Vagina (tissue), 2 donors: ENCODE results near the gene CDX1.

Experiments used
- CTCF ChIP-seq, 3 experiments: fragments of 450-650 bp in 2 of 3; fragments of 200-600 bp in 1 of 3; sonication (generic) in 1 of 3; IDR thresholded peaks; one replicate each; pipeline ENCODE4 v1.5.1; 2017 to 2019; ENCODE audit warnings: antibody characterized with exemption in 3 of 3, mild to moderate bottlenecking in 2 of 3, moderate library complexity in 2 of 3
- POLR2A ChIP-seq, 2 donors: fragments of 450-650 bp; IDR thresholded peaks; one replicate each; pipeline ENCODE4 v1.6.1; 2017; ENCODE audit warnings: antibody characterized with exemption in 2 of 2, mild to moderate bottlenecking in 2 of 2, moderate library complexity in 2 of 2
- POLR2AphosphoS5 ChIP-seq, 2 donors: sonication (generic); formaldehyde crosslinking; IDR thresholded peaks; one replicate each; pipeline ENCODE4 v1.9.0; 2017; ENCODE audit warnings: antibody characterized with exemption in 2 of 2, mild to moderate bottlenecking in 2 of 2, low read depth in 1 of 2; ENCODE audit not compliant: insufficient read depth in 1 of 2

- TF ChIP-seq CTCF (IDR thresholded peaks at IDR 0.05) (no peak), POLR2A (IDR thresholded peaks at IDR 0.05) (no peak), POLR2AphosphoS5 (IDR thresholded peaks at IDR 0.05; ENCODE audit: insufficient read depth in 1 of 2, low read depth in 1 of 2) (no peak)
Observed at GRCh38 chr5:150129454-150129812, 37.1 kb upstream of the CDX1 start.
